ENCODE measurements around the gene RALA.
"Not testable (repeated sequence)": the region's sequence is repeated elsewhere in the genome, so short reads cannot be mapped to it uniquely, and the experiment has no call there.

Gene RALA

GRCh38 chr7:39683216-39683845 lies 60.0 kb downstream of the RALA start:
- no peak for DNase-seq (ENCODE audit: low read depth in 2 of 2)

DNA sequence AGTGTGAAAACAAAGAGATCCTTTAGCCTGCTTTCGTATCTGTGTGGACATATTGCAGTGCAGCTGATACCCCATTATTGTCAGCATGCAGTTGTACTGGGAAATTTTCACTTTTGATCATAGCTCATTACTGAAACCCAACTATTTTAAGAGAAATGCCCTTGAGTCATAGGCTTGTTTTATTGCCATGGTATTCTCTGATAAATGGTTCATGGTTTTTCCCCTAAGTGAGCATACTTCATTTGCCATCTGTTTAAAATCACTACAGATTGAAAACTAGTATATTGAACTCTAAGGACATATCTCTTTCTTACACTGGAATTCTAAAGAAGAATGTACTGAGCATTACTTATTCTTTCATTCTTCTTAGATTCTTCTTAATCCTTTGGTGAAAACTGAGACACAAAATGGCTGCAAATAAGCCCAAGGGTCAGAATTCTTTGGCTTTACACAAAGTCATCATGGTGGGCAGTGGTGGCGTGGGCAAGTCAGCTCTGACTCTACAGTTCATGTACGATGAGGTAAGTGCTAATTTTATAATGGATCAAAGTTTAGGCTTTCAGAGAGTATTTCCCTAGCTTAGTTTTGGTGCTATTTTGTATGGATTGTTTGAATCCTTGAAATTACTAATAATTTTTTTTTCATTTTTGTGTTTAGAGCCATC lies 63.0 kb downstream of the RALA start:
- no peak for DNase-seq (ENCODE audit: low read depth in 2 of 2)

GRCh38 chr7:39688611-39689480 lies 65.5 kb downstream of the RALA start:
- no peak for DNase-seq (ENCODE audit: low read depth in 2 of 2)

- no peak for DNase-seq (ENCODE audit: low read depth in 2 of 2)
These were observed 68.4 kb downstream of the RALA start for GRCh38 chr7:39691821-39692220.

- not testable (repeated sequence) for DNase-seq (ENCODE audit: low read depth in 2 of 2)
These were observed 69.7 kb downstream of the RALA start for GRCh38 chr7:39693086-39693485.

- DNase-seq (ENCODE audit: low read depth in 2 of 2), result no peak
These were observed 70.4 kb downstream of the RALA start for GRCh38 chr7:39693812-39694211.

DNA sequence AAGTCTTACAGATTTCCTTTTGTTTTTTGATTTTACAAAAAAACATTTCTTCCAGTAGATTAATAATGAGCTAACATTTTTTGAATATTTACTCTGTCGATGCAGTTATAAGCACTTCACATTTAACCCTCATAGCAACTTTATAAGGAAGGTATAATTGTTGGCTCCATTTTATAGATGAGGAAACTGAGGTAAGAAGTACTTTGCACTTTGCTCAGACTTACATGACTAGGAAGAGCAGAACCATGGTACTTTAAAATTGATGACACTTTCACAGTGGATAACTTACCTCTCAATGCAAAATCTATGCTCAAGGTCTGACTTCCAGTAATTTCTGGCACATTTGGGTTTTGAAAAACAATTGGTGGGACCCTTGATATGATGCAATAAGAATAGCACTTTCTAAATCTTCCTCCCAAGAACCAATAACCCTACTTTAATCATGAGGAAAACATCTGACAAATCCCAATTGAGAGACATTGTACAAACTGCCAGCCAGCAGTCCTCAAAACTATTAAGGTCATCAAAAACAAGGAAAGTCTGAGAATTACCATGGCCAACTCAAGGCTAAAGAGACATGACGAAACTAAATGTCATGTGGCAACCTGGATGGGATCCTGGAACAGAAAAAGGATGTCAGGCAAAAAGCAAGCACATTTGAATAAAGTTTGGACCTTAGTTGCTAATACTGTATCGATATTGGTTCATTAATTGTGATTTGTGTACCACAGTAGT lies 72.6 kb downstream of the RALA start:
- DNase-seq (ENCODE audit: low read depth in 2 of 2), result no peak

- no peak for DNase-seq (ENCODE audit: low read depth in 2 of 2)
These were observed 73.3 kb downstream of the RALA start for GRCh38 chr7:39696631-39697030.

DNA sequence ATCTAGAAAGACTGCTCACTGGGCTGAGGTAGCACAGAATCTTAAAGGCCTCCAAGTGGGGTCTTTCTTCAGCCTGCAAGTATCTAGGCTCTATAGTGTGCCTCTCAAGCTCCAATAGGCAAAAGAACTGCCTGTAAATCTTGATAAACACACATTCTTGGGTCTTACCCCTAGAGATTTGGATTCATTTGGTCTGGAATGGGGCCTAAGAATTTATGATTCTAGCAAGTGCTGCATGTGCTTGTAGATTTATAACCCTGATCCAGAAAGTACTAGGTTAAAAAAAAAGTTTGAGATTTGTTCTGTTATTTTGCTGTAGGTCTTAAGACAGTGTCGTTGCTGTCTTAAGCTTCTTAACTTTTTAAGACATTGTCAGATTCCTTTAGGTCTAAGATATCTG lies 74.1 kb downstream of the RALA start:
- no peak for DNase-seq (ENCODE audit: low read depth in 2 of 2)

- DNase-seq (ENCODE audit: low read depth in 2 of 2), result no peak
These were observed 76.8 kb downstream of the RALA start for GRCh38 chr7:39700165-39700564.

GRCh38 chr7:39700932-39701331 lies 77.6 kb downstream of the RALA start:
- no peak for DNase-seq (ENCODE audit: low read depth in 2 of 2)

- no peak for DNase-seq (ENCODE audit: low read depth in 2 of 2)
These were observed 78.8 kb downstream of the RALA start for GRCh38 chr7:39702133-39702532.

- DNase-seq (ENCODE audit: low read depth in 2 of 2), result no peak
These were observed 79.8 kb downstream of the RALA start for GRCh38 chr7:39703144-39703543.

DNA sequence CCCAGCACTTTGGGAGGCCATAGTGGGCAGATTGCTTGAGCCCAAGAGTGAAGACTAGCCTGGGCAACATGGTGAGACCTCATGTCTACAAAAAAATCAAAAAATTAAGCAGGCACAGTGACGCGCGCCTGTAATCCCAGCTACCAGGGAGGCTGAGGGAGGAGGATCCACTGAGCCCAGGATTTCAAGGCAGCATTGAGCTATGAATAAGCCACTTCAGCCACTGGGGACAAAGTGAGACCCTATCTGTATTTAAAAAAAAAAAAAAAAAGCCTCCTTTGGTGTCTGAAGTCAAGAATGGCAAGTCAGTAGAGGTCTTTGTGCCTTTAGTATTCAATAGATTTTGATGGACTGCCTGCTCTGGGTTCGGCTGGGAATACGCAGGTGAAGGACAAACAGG lies 85.7 kb downstream of the RALA start:
- no peak for DNase-seq (ENCODE audit: low read depth in 2 of 2)

DNA sequence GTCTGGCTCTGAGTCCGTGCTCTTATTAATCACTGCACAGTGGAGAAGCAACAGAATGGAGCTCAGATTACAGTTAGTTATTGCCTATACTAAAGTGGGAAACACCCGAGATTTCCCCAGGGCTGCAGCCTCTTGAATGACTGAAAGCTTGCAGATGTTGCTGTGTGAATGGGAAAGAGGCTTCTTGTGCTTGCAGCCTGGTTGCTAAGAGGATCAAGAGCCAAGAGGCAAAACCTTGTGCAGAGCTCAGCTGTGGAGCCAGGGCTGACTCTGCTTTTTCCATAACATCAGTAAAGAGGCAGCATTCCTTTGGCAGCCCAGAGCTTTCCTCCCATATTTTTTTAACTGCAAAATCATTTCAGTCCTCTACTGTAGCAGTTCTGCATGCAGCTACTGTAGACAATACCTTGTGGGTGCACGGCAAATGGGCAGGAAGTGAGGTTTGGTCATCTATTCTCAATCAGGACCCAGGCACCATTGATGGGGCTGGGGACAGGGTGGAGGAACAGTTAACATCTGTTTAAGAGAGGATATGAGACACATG lies 86.5 kb downstream of the RALA start:
- DNase-seq (ENCODE audit: low read depth in 2 of 2), result no peak

GRCh38 chr7:39712751-39713150 lies 89.4 kb downstream of the RALA start:
- no peak for DNase-seq (ENCODE audit: low read depth in 2 of 2)

DNA sequence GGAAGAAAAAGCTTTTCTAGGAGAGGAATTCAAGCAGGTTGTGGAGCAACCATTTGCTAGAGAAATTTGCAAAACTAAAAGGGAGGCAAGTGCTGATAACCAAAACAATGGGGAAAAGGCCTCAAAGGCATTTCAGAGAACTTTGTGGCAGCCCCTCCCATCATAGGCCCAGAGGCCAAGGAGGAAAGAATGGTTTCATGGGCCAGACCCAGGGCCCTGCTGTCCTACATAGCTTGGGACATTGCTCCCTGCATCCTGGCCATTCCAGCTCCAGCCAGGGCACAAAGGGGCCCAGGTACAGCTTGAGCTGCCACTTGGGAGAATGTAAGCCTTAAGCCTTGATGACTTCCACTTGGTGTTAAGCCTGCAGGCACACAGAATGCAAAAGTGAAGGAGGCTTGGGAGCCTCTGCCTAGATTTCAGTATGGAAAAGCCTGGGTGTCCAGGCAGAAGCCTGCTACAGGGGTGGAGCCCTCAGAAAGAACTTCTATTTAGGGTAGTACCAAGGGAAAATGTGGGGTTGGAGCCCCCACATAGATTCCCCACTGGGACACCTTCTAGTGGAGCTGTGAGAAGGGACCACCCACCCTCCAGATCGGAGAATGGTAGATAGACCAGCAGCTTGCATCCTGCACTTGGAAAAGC lies 91.2 kb downstream of the RALA start:
- no peak for DNase-seq (ENCODE audit: low read depth in 2 of 2)

GRCh38 chr7:39720586-39720985 lies 97.2 kb downstream of the RALA start:
- no peak for DNase-seq (ENCODE audit: low read depth in 2 of 2)

DNA sequence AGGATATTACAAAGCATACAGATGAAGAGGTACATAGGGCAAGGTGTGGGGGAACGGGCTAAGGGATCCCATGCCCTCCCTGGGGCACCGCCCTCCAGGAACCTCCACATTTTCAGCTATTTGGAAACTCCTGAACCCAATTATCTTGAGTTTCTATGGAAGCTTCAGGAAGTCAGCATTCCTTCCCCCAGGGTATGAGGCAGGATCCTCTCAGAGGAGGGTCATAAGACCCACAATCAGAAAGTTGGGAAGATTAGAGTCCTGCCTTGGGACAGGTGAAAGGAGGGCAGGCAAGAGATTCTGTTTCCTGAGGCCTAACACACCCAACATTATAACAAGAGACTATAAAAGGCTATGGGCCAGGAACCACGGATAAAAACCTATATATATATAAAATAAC lies 98.0 kb downstream of the RALA start:
- no peak for DNase-seq (ENCODE audit: low read depth in 2 of 2)

GRCh38 chr7:39721919-39722597 lies 98.7 kb downstream of the RALA start:
- no peak for DNase-seq (ENCODE audit: low read depth in 2 of 2)
